Measurements from ENCODE around the gene DCST1. TPM values are rescaled to one million over a fixed set of nuclear protein-coding genes. Genes with fewer than 3 reads are reported as not detected.

DCST1 gene
- total RNA-seq, 1 experiment from 2014 or later, result not detected

GRCh38 chr1:155015527-155016230 lies 17.9 kb upstream of the DCST1 start:
- no peaks in the 10 kb centered on the region for H3K9me3 ChIP-seq (ENCODE audit: low read length)
- H3F3A ChIP-seq (ENCODE audit: low read length, unreplicated experiment), result no peaks in the 10 kb centered on the region
- no peak overlapping the region for H3K9ac ChIP-seq (ENCODE audit: low read length)
- no peak overlapping the region for H2AFZ ChIP-seq (ENCODE audit: low read length)
- no peak overlapping the region for H3K4me2 ChIP-seq (ENCODE audit: low read length)
- intact Hi-C loops (cut with micrococcal nuclease), result loop anchor here (2.0 to 5.0 kb wide), 2 partner anchors 37 to 55 kb away; partner anchors contain the start of genes ADAM15 and PYGO2
- peaks cover 21% of the 10 kb centered on the region for H3K4me1 ChIP-seq (ENCODE audit: insufficient read depth, low read length)
- ChIA-PET POLR2A (ENCODE audit: unreplicated experiment) (interaction anchor here (0.5 to 0.7 kb wide), 3 partner anchors 119 to 1423 kb away, joined by 3 read pairs; no protein-coding TSS in a partner anchor), CTCF (no interaction called here)
- no peak for ATAC-seq
- no peaks in the 10 kb centered on the region for H3K27me3 ChIP-seq (ENCODE audit: low read length)
- no peak overlapping the region for H3K27ac ChIP-seq (ENCODE audit: low read length)
- H3K36me3 ChIP-seq (ENCODE audit: low read depth, low read length), result peaks cover 30% of the 10 kb centered on the region
- H4K20me1 ChIP-seq (ENCODE audit: low read length), result no peaks in the 10 kb centered on the region
- H3K9me2 ChIP-seq (replicated peaks; ENCODE audit: low read length), result no peaks in the 10 kb centered on the region
- no peak for DNase-seq
- peaks cover 25% of the 10 kb centered on the region for H3K79me2 ChIP-seq (ENCODE audit: low read length)
- no TSS peak for BruUV-seq (replicated peaks)
- no peak overlapping the region for H3K4me3 ChIP-seq (ENCODE audit: low read length)
- no peak for TF ChIP-seq EZH2 (IDR thresholded peaks at IDR 0.05; ENCODE audit: low read length, unreplicated experiment)
- TF ChIP-seq EZH2phosphoT487 (IDR thresholded peaks at IDR 0.05; ENCODE audit: borderline replicate concordance, low read length), result no peak
- TF ChIP-seq CTCF (conservative IDR thresholded peaks at IDR 0.05; ENCODE audit: low read depth, low read length), result no peak

- POLR2A ChIA-PET (ENCODE audit: unreplicated experiment), result interaction anchor here (0.5 to 0.6 kb wide), 2 partner anchors 10 to 1424 kb away, joined by 3 read pairs; no protein-coding TSS in a partner anchor
- intact Hi-C loops (cut with micrococcal nuclease), result loop anchor here (2.0 to 5.0 kb wide), 2 partner anchors 36 to 56 kb away; partner anchors contain the start of genes ADAM15 and PYGO2
Measured at GRCh38 chr1:155016231-155016831, 17.3 kb upstream of the DCST1 start.

More at GRCh38 chr1:155016231-155016831, 17.3 kb upstream of the DCST1 start:
- ATAC-seq (no peak), DNase-seq (no peak)
- Histone ChIP-seq H3K27ac (ENCODE audit: low read length) (peak overlapping the region; percentile 87), H2AFZ (ENCODE audit: low read length) (no peak overlapping the region), H3K36me3 (ENCODE audit: low read depth, low read length) (peaks cover 27% of the 10 kb centered on the region), H3K4me1 (ENCODE audit: insufficient read depth, low read length) (peaks cover 21% of the 10 kb centered on the region), H4K20me1 (ENCODE audit: low read length) (no peaks in the 10 kb centered on the region), H3K9me2 (replicated peaks; ENCODE audit: low read length) (no peaks in the 10 kb centered on the region), H3K4me3 (ENCODE audit: low read length) (no peak overlapping the region), H3K27me3 (ENCODE audit: low read length) (no peaks in the 10 kb centered on the region), H3K9ac (ENCODE audit: low read length) (peak overlapping the region; percentile 70; the same call in 1 of the 2 replicates), H3F3A (ENCODE audit: low read length, unreplicated experiment) (no peaks in the 10 kb centered on the region), H3K9me3 (ENCODE audit: low read length) (no peaks in the 10 kb centered on the region), H3K4me2 (ENCODE audit: low read length) (peak overlapping the region; percentile 79), H3K79me2 (ENCODE audit: low read length) (peaks cover 18% of the 10 kb centered on the region; the same call in 1 of the 2 replicates)
- BruUV-seq (replicated peaks), result TSS peak; percentile 12
- no peak for TF ChIP-seq CTCF (conservative IDR thresholded peaks at IDR 0.05; ENCODE audit: low read depth, low read length)
- no peak for TF ChIP-seq EZH2 (IDR thresholded peaks at IDR 0.05; ENCODE audit: low read length, unreplicated experiment)
- no peak for TF ChIP-seq EZH2phosphoT487 (IDR thresholded peaks at IDR 0.05; ENCODE audit: borderline replicate concordance, low read length)
- CTCF ChIA-PET, result interaction anchor here (1.8 to 1.9 kb wide), 3 partner anchors 14 to 32 kb away, joined by 5 to 16 read pairs (median 6); partner anchors contain the start of genes FLAD1 and ZBTB7B
